Measurements from ENCODE around the gene YJEFN3.

Gene YJEFN3

GRCh38 chr19:19535311-19536191, 6.8 kb downstream of the YJEFN3 start:
- FAIRE-seq (no peak), DNase-seq (ENCODE audit: insufficient read length, low spot score) (no peak)

- DNase-seq (ENCODE audit: insufficient read length, low spot score) (no peak), FAIRE-seq (no peak)
Observed at GRCh38 chr19:19537075-19538048, 8.7 kb downstream of the YJEFN3 start.

GRCh38 chr19:19538061-19538784, 9.5 kb downstream of the YJEFN3 start, which contains the start of gene CILP2:
Gene CILP2, plus strand, starts transcription at chr19:19538265. Its CDS starts 85 bp downstream, at chr19:19538350.
- no peak for FAIRE-seq
- no peak for DNase-seq (ENCODE audit: insufficient read length, low spot score)

- no peak for FAIRE-seq
- DNase-seq (ENCODE audit: insufficient read length, low spot score) = no peak
Observed at GRCh38 chr19:19538785-19539166, 10.1 kb downstream of the YJEFN3 start.

GRCh38 chr19:19539698-19540063, 11.0 kb downstream of the YJEFN3 start:
- no peak for DNase-seq (ENCODE audit: insufficient read length, low spot score)
- FAIRE-seq = no peak

- FAIRE-seq = no peak
- DNase-seq (ENCODE audit: insufficient read length, low spot score) = no peak
Observed at GRCh38 chr19:19540064-19540714, 11.5 kb downstream of the YJEFN3 start.

- FAIRE-seq = no peak
- DNase-seq (ENCODE audit: insufficient read length, low spot score) = no peak
Observed at GRCh38 chr19:19540715-19541515, 12.2 kb downstream of the YJEFN3 start.

GRCh38 chr19:19541616-19542015, 12.9 kb downstream of the YJEFN3 start:
- DNase-seq (ENCODE audit: insufficient read length, low spot score) (no peak), FAIRE-seq (no peak)

- DNase-seq (ENCODE audit: insufficient read length, low spot score) (no peak), FAIRE-seq (no peak)
Observed at GRCh38 chr19:19542507-19542906, 13.8 kb downstream of the YJEFN3 start.

GRCh38 chr19:19543101-19543500, 14.4 kb downstream of the YJEFN3 start:
- FAIRE-seq (no peak), DNase-seq (ENCODE audit: insufficient read length, low spot score) (no peak)

- DNase-seq (ENCODE audit: insufficient read length, low spot score) (no peak), FAIRE-seq (no peak)
Observed at GRCh38 chr19:19543640-19544039, 14.9 kb downstream of the YJEFN3 start.

- no peak for DNase-seq (ENCODE audit: insufficient read length, low spot score)
- no peak for FAIRE-seq
Observed at GRCh38 chr19:19544257-19544953, 15.7 kb downstream of the YJEFN3 start.

GRCh38 chr19:19544954-19545591, 16.4 kb downstream of the YJEFN3 start:
- no peak for DNase-seq (ENCODE audit: insufficient read length, low spot score)
- no peak for FAIRE-seq

GRCh38 chr19:19545707-19546106, 17.0 kb downstream of the YJEFN3 start:
- DNase-seq (ENCODE audit: insufficient read length, low spot score) (no peak), FAIRE-seq (no peak)

GRCh38 chr19:19546751-19547162, 18.0 kb downstream of the YJEFN3 start:
- FAIRE-seq = no peak
- no peak for DNase-seq (ENCODE audit: insufficient read length, low spot score)

GRCh38 chr19:19547674-19548336, 19.1 kb downstream of the YJEFN3 start:
- FAIRE-seq (no peak), DNase-seq (ENCODE audit: insufficient read length, low spot score) (no peak)

- FAIRE-seq (no peak), DNase-seq (ENCODE audit: insufficient read length, low spot score) (no peak)
Observed at GRCh38 chr19:19548915-19549759, 20.4 kb downstream of the YJEFN3 start.
